ENCODE data around the gene MPHOSPH8. TPM values are rescaled to one million over a fixed set of nuclear protein-coding genes. Genes with fewer than 3 reads are reported as not detected.
"Not testable (repeated sequence)": the region's sequence is repeated elsewhere in the genome, so short reads cannot be mapped to it uniquely, and the experiment has no call there.

The MPHOSPH8 gene
- total RNA-seq, 1 experiment from 2014 or later, result 18.5 TPM

DNA sequence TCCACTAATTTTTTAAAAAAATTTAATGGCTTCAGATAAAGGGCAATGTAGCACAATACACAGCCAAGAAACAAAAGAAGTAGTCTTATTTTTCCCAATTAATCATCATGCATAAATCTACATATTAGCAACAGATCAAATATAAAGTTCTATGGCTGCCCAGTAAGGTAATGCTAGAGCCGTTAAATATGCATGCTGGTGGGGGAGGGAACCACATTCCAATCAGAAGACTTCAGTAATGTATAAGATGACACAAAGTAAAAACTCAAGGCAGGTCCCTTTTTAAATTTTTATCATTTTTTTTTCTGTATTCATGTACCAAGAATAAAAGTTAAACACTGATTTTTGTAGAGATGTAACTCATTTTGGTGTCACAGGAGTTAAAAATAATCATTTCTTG lies 62.0 kb downstream of the MPHOSPH8 start:
- peak overlapping the region; percentile 26 for H3K4me3 Mint-ChIP-seq
- H3K27ac Mint-ChIP-seq, result no peak overlapping the region
- no peaks in the 10 kb centered on the region for H3K9me3 Mint-ChIP-seq
- ChIA-PET CTCF (no interaction called here), POLR2A (no interaction called here)
- TF ChIP-seq, protein P1, sequence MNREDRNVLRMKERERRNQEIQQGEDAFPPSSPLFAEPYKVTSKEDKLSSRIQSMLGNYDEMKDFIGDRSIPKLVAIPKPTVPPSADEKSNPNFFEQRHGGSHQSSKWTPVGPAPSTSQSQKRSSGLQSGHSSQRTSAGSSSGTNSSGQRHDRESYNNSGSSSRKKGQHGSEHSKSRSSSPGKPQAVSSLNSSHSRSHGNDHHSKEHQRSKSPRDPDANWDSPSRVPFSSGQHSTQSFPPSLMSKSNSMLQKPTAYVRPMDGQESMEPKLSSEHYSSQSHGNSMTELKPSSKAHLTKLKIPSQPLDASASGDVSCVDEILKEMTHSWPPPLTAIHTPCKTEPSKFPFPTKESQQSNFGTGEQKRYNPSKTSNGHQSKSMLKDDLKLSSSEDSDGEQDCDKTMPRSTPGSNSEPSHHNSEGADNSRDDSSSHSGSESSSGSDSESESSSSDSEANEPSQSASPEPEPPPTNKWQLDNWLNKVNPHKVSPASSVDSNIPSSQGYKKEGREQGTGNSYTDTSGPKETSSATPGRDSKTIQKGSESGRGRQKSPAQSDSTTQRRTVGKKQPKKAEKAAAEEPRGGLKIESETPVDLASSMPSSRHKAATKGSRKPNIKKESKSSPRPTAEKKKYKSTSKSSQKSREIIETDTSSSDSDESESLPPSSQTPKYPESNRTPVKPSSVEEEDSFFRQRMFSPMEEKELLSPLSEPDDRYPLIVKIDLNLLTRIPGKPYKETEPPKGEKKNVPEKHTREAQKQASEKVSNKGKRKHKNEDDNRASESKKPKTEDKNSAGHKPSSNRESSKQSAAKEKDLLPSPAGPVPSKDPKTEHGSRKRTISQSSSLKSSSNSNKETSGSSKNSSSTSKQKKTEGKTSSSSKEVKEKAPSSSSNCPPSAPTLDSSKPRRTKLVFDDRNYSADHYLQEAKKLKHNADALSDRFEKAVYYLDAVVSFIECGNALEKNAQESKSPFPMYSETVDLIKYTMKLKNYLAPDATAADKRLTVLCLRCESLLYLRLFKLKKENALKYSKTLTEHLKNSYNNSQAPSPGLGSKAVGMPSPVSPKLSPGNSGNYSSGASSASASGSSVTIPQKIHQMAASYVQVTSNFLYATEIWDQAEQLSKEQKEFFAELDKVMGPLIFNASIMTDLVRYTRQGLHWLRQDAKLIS (CRISPR knock-in tag; IDR thresholded peaks at IDR 0.05; ENCODE audit: borderline replicate concordance), result no peak
- TF ChIP-seq ETV6 (CRISPR knock-in tag; IDR thresholded peaks at IDR 0.05), result no peak
- TF ChIP-seq, protein P2, sequence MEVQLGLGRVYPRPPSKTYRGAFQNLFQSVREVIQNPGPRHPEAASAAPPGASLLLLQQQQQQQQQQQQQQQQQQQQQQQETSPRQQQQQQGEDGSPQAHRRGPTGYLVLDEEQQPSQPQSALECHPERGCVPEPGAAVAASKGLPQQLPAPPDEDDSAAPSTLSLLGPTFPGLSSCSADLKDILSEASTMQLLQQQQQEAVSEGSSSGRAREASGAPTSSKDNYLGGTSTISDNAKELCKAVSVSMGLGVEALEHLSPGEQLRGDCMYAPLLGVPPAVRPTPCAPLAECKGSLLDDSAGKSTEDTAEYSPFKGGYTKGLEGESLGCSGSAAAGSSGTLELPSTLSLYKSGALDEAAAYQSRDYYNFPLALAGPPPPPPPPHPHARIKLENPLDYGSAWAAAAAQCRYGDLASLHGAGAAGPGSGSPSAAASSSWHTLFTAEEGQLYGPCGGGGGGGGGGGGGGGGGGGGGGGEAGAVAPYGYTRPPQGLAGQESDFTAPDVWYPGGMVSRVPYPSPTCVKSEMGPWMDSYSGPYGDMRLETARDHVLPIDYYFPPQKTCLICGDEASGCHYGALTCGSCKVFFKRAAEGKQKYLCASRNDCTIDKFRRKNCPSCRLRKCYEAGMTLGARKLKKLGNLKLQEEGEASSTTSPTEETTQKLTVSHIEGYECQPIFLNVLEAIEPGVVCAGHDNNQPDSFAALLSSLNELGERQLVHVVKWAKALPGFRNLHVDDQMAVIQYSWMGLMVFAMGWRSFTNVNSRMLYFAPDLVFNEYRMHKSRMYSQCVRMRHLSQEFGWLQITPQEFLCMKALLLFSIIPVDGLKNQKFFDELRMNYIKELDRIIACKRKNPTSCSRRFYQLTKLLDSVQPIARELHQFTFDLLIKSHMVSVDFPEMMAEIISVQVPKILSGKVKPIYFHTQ (CRISPR knock-in tag; IDR thresholded peaks at IDR 0.05), result no peak
- TF ChIP-seq, protein P3, sequence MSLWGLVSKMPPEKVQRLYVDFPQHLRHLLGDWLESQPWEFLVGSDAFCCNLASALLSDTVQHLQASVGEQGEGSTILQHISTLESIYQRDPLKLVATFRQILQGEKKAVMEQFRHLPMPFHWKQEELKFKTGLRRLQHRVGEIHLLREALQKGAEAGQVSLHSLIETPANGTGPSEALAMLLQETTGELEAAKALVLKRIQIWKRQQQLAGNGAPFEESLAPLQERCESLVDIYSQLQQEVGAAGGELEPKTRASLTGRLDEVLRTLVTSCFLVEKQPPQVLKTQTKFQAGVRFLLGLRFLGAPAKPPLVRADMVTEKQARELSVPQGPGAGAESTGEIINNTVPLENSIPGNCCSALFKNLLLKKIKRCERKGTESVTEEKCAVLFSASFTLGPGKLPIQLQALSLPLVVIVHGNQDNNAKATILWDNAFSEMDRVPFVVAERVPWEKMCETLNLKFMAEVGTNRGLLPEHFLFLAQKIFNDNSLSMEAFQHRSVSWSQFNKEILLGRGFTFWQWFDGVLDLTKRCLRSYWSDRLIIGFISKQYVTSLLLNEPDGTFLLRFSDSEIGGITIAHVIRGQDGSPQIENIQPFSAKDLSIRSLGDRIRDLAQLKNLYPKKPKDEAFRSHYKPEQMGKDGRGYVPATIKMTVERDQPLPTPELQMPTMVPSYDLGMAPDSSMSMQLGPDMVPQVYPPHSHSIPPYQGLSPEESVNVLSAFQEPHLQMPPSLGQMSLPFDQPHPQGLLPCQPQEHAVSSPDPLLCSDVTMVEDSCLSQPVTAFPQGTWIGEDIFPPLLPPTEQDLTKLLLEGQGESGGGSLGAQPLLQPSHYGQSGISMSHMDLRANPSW (CRISPR knock-in tag; conservative IDR thresholded peaks at IDR 0.05; ENCODE audit: low read depth), result no peak
- TF ChIP-seq, protein P4, sequence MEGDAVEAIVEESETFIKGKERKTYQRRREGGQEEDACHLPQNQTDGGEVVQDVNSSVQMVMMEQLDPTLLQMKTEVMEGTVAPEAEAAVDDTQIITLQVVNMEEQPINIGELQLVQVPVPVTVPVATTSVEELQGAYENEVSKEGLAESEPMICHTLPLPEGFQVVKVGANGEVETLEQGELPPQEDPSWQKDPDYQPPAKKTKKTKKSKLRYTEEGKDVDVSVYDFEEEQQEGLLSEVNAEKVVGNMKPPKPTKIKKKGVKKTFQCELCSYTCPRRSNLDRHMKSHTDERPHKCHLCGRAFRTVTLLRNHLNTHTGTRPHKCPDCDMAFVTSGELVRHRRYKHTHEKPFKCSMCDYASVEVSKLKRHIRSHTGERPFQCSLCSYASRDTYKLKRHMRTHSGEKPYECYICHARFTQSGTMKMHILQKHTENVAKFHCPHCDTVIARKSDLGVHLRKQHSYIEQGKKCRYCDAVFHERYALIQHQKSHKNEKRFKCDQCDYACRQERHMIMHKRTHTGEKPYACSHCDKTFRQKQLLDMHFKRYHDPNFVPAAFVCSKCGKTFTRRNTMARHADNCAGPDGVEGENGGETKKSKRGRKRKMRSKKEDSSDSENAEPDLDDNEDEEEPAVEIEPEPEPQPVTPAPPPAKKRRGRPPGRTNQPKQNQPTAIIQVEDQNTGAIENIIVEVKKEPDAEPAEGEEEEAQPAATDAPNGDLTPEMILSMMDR (IDR thresholded peaks at IDR 0.05), result no peak
- TF ChIP-seq, protein P5, sequence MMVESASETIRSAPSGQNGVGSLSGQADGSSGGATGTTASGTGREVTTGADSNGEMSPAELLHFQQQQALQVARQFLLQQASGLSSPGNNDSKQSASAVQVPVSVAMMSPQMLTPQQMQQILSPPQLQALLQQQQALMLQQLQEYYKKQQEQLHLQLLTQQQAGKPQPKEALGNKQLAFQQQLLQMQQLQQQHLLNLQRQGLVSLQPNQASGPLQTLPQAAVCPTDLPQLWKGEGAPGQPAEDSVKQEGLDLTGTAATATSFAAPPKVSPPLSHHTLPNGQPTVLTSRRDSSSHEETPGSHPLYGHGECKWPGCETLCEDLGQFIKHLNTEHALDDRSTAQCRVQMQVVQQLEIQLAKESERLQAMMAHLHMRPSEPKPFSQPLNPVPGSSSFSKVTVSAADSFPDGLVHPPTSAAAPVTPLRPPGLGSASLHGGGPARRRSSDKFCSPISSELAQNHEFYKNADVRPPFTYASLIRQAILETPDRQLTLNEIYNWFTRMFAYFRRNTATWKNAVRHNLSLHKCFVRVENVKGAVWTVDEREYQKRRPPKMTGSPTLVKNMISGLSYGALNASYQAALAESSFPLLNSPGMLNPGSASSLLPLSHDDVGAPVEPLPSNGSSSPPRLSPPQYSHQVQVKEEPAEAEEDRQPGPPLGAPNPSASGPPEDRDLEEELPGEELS (CRISPR knock-in tag; IDR thresholded peaks at IDR 0.05), result no peak
- TF ChIP-seq MYBL2 (CRISPR knock-in tag; IDR thresholded peaks at IDR 0.05), result no peak
- H3K4me1 Mint-ChIP-seq, result peaks cover 68% of the 10 kb centered on the region
- DNase-seq (ENCODE audit: low spot score) (no peak), ATAC-seq (peak; percentile 46)
- peaks cover 13% of the 10 kb centered on the region for H3K36me3 Mint-ChIP-seq
- H3K27me3 Mint-ChIP-seq (ENCODE audit: low read depth), result no peaks in the 10 kb centered on the region

DNA sequence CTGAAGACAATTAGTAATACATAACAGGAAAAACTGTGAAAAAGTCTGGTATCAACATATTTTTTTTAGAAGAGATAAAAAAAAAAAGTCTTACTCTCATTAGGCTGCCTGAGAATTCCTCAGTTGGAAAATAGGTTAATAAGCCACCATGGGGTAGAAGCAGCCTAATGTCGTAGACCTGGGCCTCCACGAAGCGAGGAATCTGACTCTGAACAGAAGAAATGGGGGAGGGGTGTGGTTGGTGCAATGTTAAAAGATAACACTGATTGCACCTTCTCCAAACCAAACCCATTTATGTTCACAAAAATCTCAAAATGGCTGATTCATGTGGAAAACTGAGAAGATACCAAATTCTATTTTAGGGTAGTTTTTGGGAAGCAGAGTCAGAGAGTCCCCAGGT lies 62.4 kb downstream of the MPHOSPH8 start:
- peak overlapping the region; percentile 75; the same call in 1 of the 2 replicates for H3K27ac Mint-ChIP-seq
- peak; percentile 70 for ATAC-seq
- H3K4me1 Mint-ChIP-seq, result peaks cover 66% of the 10 kb centered on the region
- peaks cover 13% of the 10 kb centered on the region for H3K36me3 Mint-ChIP-seq
- no peaks in the 10 kb centered on the region for H3K9me3 Mint-ChIP-seq
- ChIA-PET CTCF (no interaction called here), POLR2A (no interaction called here)
- no peak for DNase-seq (ENCODE audit: low spot score)
- TF ChIP-seq ZNF671 (CRISPR knock-in tag; IDR thresholded peaks at IDR 0.05), result no peak
- no peak for TF ChIP-seq IRF2 (CRISPR knock-in tag; IDR thresholded peaks at IDR 0.05; ENCODE audit: borderline replicate concordance, low read depth)
- peak overlapping the region; percentile 26; the same call in 1 of the 2 replicates for H3K4me3 Mint-ChIP-seq
- H3K27me3 Mint-ChIP-seq (ENCODE audit: low read depth), result no peaks in the 10 kb centered on the region

DNA sequence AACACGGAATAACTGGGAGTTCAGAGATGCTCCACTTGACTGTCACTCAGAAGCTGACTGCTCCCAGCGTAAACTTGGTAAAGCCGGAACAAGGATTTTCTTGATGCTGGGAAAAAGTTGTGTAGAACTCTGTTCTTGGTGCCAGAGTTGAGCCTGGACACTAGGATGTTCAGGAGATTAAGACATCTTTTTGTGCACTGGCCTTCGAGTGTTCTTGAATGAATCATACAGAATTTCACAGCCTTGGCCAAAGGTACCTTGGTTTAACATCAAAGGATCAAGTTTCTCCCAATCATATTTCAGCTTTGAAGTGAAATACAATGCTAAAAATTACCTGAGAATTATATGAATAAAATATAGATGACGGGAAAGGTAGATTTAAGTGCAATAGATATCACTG lies 67.5 kb downstream of the MPHOSPH8 start:
- CTCF ChIA-PET; H3K36me3 Mint-ChIP-seq; DNase-seq (ENCODE audit: low spot score); H3K27me3 Mint-ChIP-seq (ENCODE audit: low read depth); H3K9me3 Mint-ChIP-seq; POLR2A ChIA-PET; H3K4me3 Mint-ChIP-seq; H3K27ac Mint-ChIP-seq; ATAC-seq: not testable (repeated sequence)
- peaks cover 37% of the 10 kb centered on the region for H3K4me1 Mint-ChIP-seq

DNA sequence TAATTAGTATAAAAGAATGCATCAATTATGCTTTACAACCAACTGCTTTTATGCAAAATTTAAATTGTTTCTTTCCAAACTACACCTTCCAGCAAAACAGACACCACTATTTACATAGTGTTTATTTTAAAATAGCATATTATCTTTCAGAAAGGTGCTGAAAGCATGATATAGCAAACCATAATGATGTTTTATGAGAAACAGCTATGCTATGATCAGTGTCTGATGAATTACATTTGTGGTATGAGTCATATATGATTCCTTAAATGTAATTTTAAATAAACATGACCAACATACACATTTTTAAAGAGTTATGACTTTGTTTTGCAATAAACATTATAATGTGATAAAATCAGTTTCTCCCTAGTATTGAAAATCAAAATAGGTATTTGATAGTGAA lies 68.2 kb downstream of the MPHOSPH8 start:
- H3K27me3 Mint-ChIP-seq (ENCODE audit: low read depth); CTCF ChIA-PET; DNase-seq (ENCODE audit: low spot score); H3K9me3 Mint-ChIP-seq; ATAC-seq; POLR2A ChIA-PET; H3K4me3 Mint-ChIP-seq; H3K27ac Mint-ChIP-seq; H3K36me3 Mint-ChIP-seq: not testable (repeated sequence)
- peaks cover 33% of the 10 kb centered on the region for H3K4me1 Mint-ChIP-seq

DNA sequence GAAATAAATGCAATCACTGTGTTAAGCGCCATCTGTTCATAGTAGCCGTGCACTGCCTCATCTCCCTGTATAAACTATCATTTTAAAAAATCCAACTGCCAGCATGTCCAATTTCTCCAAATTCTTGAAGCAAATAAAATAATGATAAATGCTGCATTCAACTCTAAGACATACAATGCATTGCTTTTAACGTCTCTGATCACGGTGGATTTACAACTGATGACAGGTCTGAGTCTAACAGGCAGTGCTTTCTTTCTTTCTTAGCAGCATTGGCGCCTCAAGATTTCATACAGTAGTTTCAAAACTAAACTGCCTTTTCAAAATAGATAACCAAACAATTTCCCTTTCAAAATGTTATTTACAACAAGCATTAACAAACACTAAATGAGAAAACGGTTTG lies 70.8 kb downstream of the MPHOSPH8 start:
- peaks cover 19% of the 10 kb centered on the region for H3K4me1 Mint-ChIP-seq

DNA sequence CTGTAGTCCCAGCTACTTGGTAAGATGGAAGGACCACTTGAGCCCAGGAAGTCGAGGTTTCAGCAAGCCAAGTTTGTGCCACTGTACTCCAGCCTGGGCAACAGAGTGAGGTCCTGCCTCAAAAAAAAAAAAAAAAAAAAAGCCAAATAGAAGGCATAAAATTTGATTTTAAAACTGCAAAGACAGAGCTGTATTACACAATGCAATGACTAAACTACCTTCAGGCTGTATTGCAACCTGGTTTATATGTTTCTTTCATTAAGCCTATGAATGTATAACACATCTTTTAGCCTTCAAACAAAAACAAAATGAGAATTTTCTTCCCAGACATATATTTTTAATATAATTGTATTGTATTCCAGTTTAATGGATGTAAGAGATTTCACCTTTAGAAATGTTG lies 75.6 kb downstream of the MPHOSPH8 start:
- H3K9me3 Mint-ChIP-seq; H3K27me3 Mint-ChIP-seq (ENCODE audit: low read depth); DNase-seq (ENCODE audit: low spot score); ATAC-seq; H3K4me3 Mint-ChIP-seq; POLR2A ChIA-PET; H3K4me1 Mint-ChIP-seq; H3K36me3 Mint-ChIP-seq: not testable (repeated sequence)
- H3K27ac Mint-ChIP-seq, result 0 out of 2 replicates have a peak overlapping the region, but pooled peaks have one; percentile 32
- CTCF ChIA-PET, result interaction anchor here (0.8 kb wide), 1 partner anchor 109 kb away, joined by 3 read pairs; no protein-coding TSS in a partner anchor

More for the DNA sequence above, 70.8 kb downstream of the MPHOSPH8 start:
- DNase-seq (ENCODE audit: low spot score); H3K4me3 Mint-ChIP-seq; ATAC-seq; POLR2A ChIA-PET; H3K27me3 Mint-ChIP-seq (ENCODE audit: low read depth); CTCF ChIA-PET; H3K27ac Mint-ChIP-seq; H3K36me3 Mint-ChIP-seq; H3K9me3 Mint-ChIP-seq: not testable (repeated sequence)
